SK-N-SH (cell line): ENCODE results near the gene GPN2.

Experiments used
- ELF1 ChIP-seq: IDR thresholded peaks from 2 replicates; pipeline ENCODE4 v1.4.0; 2012
- EZH2phosphoT487 ChIP-seq: fragments of 200-600 bp; sonication (generic); IDR thresholded peaks from 2 replicates; pipeline ENCODE4 v1.6.1; 2017; ENCODE audit warnings: low read depth, mixed run types, mild to moderate bottlenecking, antibody characterized with exemption, moderate library complexity, borderline replicate concordance
- POLR2AphosphoS5 ChIP-seq: IDR thresholded peaks from 2 replicates; pipeline ENCODE4 v1.6.1; 2012; ENCODE audit warnings: low read depth, low read length
- RCOR1 ChIP-seq: fragments of 150-350 bp; IDR thresholded peaks from 2 replicates; pipeline ENCODE4 v1.6.1; 2017; ENCODE audit warnings: antibody characterized with exemption, low read length
- TF ChIP-seq, protein P1 (sequence below): fragments of 200-600 bp; sonication (generic); IDR thresholded peaks from 2 replicates; pipeline ENCODE4 v1.6.1; 2017; ENCODE audit warnings: antibody characterized with exemption, mild to moderate bottlenecking, moderate library complexity
- TF ChIP-seq, protein P2 (sequence below): IDR thresholded peaks from 2 replicates; pipeline ENCODE4 v1.4.0; 2012; ENCODE audit warnings: low read depth, borderline replicate concordance

DNA sequence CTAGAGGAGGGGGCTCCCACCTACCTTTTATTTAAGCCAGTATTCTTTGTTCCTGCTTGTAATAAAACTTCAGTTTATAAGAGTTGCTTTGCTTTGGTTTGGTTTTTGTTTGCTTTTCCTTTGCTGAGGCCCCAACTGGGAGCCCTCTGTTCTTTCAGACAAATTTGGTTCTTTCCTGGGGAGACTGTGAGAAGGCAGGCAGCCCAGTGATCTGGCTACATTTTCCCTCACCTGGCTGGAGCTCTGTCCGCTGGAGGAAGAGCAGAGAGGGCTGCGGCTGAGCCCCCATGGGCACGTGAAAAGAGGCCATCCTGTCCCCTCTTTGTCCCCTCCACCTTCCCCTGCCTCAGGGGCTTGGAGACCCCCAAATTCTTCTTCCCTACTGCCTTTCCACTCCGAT, 34.4 kb downstream of the GPN2 start:
- TF ChIP-seq, protein P1, sequence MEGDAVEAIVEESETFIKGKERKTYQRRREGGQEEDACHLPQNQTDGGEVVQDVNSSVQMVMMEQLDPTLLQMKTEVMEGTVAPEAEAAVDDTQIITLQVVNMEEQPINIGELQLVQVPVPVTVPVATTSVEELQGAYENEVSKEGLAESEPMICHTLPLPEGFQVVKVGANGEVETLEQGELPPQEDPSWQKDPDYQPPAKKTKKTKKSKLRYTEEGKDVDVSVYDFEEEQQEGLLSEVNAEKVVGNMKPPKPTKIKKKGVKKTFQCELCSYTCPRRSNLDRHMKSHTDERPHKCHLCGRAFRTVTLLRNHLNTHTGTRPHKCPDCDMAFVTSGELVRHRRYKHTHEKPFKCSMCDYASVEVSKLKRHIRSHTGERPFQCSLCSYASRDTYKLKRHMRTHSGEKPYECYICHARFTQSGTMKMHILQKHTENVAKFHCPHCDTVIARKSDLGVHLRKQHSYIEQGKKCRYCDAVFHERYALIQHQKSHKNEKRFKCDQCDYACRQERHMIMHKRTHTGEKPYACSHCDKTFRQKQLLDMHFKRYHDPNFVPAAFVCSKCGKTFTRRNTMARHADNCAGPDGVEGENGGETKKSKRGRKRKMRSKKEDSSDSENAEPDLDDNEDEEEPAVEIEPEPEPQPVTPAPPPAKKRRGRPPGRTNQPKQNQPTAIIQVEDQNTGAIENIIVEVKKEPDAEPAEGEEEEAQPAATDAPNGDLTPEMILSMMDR: no peak
- TF ChIP-seq RCOR1 (no peak), POLR2AphosphoS5 (no peak), ELF1 (no peak), EZH2phosphoT487 (no peak)
- TF ChIP-seq, protein P2, sequence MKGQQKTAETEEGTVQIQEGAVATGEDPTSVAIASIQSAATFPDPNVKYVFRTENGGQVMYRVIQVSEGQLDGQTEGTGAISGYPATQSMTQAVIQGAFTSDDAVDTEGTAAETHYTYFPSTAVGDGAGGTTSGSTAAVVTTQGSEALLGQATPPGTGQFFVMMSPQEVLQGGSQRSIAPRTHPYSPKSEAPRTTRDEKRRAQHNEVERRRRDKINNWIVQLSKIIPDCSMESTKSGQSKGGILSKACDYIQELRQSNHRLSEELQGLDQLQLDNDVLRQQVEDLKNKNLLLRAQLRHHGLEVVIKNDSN: no peak
